Breast epithelium (tissue), 4 donors: ENCODE data around the gene MKKS. TPM values are rescaled to one million over a fixed set of nuclear protein-coding genes. Genes with fewer than 3 reads are reported as not detected.

ENCODE experiments used
- DNase-seq, 2 donors: peaks; one replicate each; pipeline ENCODE4 v3.0.0-alpha.2; 2019; ENCODE audit warnings: low spot score in 2 of 2
- H3K27ac ChIP-seq, 2 donors: fragments of 200-600 bp; sonication (generic) in 1 of 2; one replicate each; pipeline ENCODE4 v1.5.1; 2016 to 2019; ENCODE audit warnings: mild to moderate bottlenecking in 1 of 2
- H3K27me3 ChIP-seq, 2 donors: fragments of 200-600 bp; sonication (generic) in 1 of 2; one replicate each; pipeline versions ENCODE4 v1.5.1 to v1.6.0; 2017 to 2019; ENCODE audit warnings: control low read depth in 1 of 2, mild to moderate bottlenecking in 1 of 2
- H3K36me3 ChIP-seq: fragments of 200-600 bp; one replicate; pipeline ENCODE4 v1.5.1; 2019
- H3K4me1 ChIP-seq, 2 donors: fragments of 200-600 bp; sonication (generic); one replicate each; pipeline ENCODE4 v1.5.1; 2016 to 2019; ENCODE audit warnings: control low read depth in 1 of 2
- H3K4me3 ChIP-seq, 3 donors: fragments of 200-600 bp; sonication (generic); 1 replicate in 2 of 3; 2 replicates in 1 of 3; pipeline ENCODE4 v1.5.1; 2016 to 2019; ENCODE audit warnings: mild to moderate bottlenecking in 3 of 3, moderate library complexity in 2 of 3
- H3K9me3 ChIP-seq, 2 donors: fragments of 200-600 bp; sonication (generic) in 1 of 2; one replicate each; pipeline ENCODE4 v1.5.1; 2016 to 2019; ENCODE audit warnings: control low read depth in 1 of 2
- CTCF ChIP-seq, 3 donors: fragments of 450-650 bp; IDR thresholded peaks; one replicate each; pipeline ENCODE4 v1.5.1; 2016 to 2017; ENCODE audit warnings: antibody characterized with exemption in 3 of 3, mild to moderate bottlenecking in 3 of 3, moderate library complexity in 3 of 3
- POLR2A ChIP-seq: fragments of 450-650 bp; IDR thresholded peaks from one replicate; pipeline ENCODE4 v1.6.1; 2016; ENCODE audit warnings: antibody characterized with exemption, mild to moderate bottlenecking, moderate library complexity
- POLR2AphosphoS5 ChIP-seq, 3 donors: sonication (generic); formaldehyde crosslinking; IDR thresholded peaks; one replicate each; pipeline ENCODE4 v1.6.1; 2017; ENCODE audit warnings: antibody characterized with exemption in 3 of 3
- intact Hi-C: fragments of 100-400 bp; cut with DNase I; formaldehyde crosslinking; loops from one replicate; pipeline ENCODE4 v1.15.1; 2023; ENCODE audit warnings: low total_unique reads
- total RNA-seq, 3 donors: library from RNA; depleted of rRNA; stranded (reverse); fragments of >200 nt; gene quantifications; one replicate each; pipeline ENCODE4 v1.1.0, GENCODE V29; 2016

Gene MKKS
- total RNA-seq, 3 donors from 2014 or later = 12.8 to 14.9 (median 14.7) TPM

- TF ChIP-seq POLR2AphosphoS5 (IDR thresholded peaks at IDR 0.05) = no peak
- no peak for TF ChIP-seq POLR2A
- TF ChIP-seq CTCF (IDR thresholded peaks at IDR 0.05) = no peak
- no peaks in the 10 kb centered on the region for H3K9me3 ChIP-seq
- no peak overlapping the region for H3K27ac ChIP-seq
- DNase-seq = no peak
- H3K4me3 ChIP-seq = no peak overlapping the region
- no peaks in the 10 kb centered on the region for H3K36me3 ChIP-seq
- intact Hi-C loops = no loop called here
- H3K4me1 ChIP-seq = no peaks in the 10 kb centered on the region
- no peaks in the 10 kb centered on the region for H3K27me3 ChIP-seq
Measured at GRCh38 chr20:10466325-10466724, 32.3 kb upstream of the MKKS start.

DNA sequence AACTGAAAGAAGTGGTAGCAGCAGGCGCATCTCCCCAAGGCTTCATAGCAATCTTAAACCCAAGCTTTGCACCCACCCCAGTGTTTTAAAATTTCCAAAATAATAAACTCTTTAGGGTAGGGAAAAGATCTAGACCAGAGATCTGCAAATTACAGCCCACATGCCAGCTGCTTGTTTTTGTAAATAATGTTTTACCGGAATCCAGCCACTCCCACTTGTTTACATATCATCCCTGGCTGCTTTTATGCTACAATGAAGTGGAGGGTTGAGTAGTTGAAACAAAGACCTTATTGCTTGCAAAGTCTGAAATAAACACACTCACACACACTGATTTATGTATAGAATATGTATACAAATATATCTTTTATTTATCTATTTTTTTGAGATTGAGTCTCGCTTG lies 31.1 kb upstream of the MKKS start:
- Histone ChIP-seq H3K27me3 (no peaks in the 10 kb centered on the region), H3K9me3 (no peaks in the 10 kb centered on the region), H3K27ac (no peak overlapping the region), H3K4me3 (no peak overlapping the region), H3K36me3 (no peaks in the 10 kb centered on the region), H3K4me1 (no peaks in the 10 kb centered on the region)
- no peak for DNase-seq
- TF ChIP-seq POLR2AphosphoS5 (IDR thresholded peaks at IDR 0.05) (no peak), POLR2A (no peak), CTCF (IDR thresholded peaks at IDR 0.05) (no peak)
- intact Hi-C loops = no loop called here

GRCh38 chr20:10463622-10464021 lies 29.6 kb upstream of the MKKS start:
- intact Hi-C loops = no loop called here
- DNase-seq = no peak

GRCh38 chr20:10462516-10462915 lies 28.5 kb upstream of the MKKS start:
- intact Hi-C loops = no loop called here
- H3K27ac ChIP-seq = no peak overlapping the region
- no peaks in the 10 kb centered on the region for H3K27me3 ChIP-seq
- no peaks in the 10 kb centered on the region for H3K9me3 ChIP-seq
- DNase-seq = no peak
- no peak overlapping the region for H3K4me3 ChIP-seq
- H3K4me1 ChIP-seq = no peaks in the 10 kb centered on the region
- TF ChIP-seq POLR2A = no peak
- TF ChIP-seq CTCF (IDR thresholded peaks at IDR 0.05) = no peak
- no peak for TF ChIP-seq POLR2AphosphoS5 (IDR thresholded peaks at IDR 0.05)
- no peaks in the 10 kb centered on the region for H3K36me3 ChIP-seq

More at GRCh38 chr20:10463622-10464021, 29.6 kb upstream of the MKKS start:
- Histone ChIP-seq H3K27ac (no peak overlapping the region), H3K9me3 (no peaks in the 10 kb centered on the region), H3K27me3 (no peaks in the 10 kb centered on the region), H3K36me3 (no peaks in the 10 kb centered on the region), H3K4me3 (no peak overlapping the region), H3K4me1 (no peaks in the 10 kb centered on the region)
- TF ChIP-seq POLR2AphosphoS5 (IDR thresholded peaks at IDR 0.05) (no peak), POLR2A (no peak), CTCF (IDR thresholded peaks at IDR 0.05) (no peak)

DNA sequence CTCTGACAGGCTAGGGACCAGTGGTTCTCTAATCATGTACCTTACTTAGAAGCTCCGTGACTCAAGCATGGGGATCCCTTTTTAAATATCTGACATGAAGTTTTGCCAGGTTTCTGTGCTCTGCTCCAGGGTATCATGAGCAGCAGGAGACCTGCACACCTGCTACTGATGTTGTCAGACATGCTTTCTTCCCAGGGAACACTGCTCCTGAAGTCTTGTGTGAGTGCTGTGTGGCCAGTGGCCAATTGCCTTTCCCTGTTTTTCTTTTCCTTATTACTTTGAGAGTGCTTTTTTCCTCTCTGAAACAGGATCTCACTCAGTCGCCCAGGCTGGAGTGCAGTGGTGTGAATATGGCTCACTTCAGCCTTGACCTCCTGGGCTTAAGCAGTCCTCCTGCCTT lies 27.5 kb upstream of the MKKS start:
- TF ChIP-seq POLR2A (no peak), CTCF (IDR thresholded peaks at IDR 0.05) (no peak), POLR2AphosphoS5 (IDR thresholded peaks at IDR 0.05) (no peak)
- Histone ChIP-seq H3K27ac (no peak overlapping the region), H3K36me3 (no peaks in the 10 kb centered on the region), H3K4me3 (no peak overlapping the region), H3K27me3 (no peaks in the 10 kb centered on the region), H3K4me1 (no peaks in the 10 kb centered on the region), H3K9me3 (no peaks in the 10 kb centered on the region)
- intact Hi-C loops = no loop called here
- DNase-seq = no peak
